Measurements from ENCODE around the gene DMRTC2.

DMRTC2 gene

DNA sequence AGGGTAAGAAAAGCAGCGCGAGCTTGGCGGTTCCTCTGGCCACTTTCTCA lies at the start of gene DMRTC2:
TSS of gene DMRTC2 (plus strand) at position 42 of the 50 bp plus-strand sequence. CDS start 2,387 bp downstream, outside the sequence.
- no peak for DNase-seq (ENCODE audit: low read depth in 3 of 3)

DNA sequence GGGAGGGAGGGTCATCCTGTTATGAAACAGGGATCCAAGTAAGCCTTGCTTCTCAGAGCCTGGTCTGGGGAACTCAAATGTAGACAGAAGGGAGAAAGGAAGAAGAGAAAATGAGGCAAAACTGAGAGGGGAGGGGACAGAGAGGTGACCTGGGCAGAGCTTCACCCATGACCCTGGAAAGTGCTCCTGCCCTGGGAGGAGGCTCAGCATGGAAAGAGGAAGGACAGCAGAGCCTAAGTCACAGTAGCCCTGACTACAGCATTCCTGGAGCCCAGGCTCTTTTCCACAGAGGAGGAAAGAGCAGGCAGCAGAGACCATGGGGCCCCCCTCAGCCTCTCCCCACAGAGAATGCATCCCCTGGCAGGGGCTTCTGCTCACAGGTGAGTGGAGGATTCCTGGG lies 48.5 kb upstream of the DMRTC2 start, which contains the start of gene CEACAM3:
TSS of gene CEACAM3 (plus strand) at position 226 of the 400 bp plus-strand sequence. CDS start at position 317, 91 bp downstream.
- DNase-seq (ENCODE audit: low read depth in 3 of 3) = no peak

DNA sequence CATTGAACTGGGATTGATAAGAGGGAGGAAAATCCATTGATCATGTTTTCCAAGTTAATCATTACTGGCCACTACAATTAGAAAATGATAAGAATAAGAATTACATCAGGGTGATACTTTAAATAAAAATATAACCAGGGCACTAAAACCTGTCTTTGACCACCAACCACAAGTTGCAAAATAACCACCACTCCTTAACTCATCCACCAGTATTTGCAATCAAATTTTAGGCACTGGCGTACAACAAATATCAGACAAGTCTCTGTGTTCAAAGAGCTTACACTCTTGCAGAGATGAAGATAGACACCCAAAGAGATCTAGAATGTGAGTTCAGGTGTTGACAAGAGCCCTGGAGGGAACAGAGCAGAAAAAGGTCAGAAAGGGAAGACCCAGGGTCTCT lies 47.9 kb upstream of the DMRTC2 start:
- no peak for DNase-seq (ENCODE audit: low read depth in 3 of 3)

DNA sequence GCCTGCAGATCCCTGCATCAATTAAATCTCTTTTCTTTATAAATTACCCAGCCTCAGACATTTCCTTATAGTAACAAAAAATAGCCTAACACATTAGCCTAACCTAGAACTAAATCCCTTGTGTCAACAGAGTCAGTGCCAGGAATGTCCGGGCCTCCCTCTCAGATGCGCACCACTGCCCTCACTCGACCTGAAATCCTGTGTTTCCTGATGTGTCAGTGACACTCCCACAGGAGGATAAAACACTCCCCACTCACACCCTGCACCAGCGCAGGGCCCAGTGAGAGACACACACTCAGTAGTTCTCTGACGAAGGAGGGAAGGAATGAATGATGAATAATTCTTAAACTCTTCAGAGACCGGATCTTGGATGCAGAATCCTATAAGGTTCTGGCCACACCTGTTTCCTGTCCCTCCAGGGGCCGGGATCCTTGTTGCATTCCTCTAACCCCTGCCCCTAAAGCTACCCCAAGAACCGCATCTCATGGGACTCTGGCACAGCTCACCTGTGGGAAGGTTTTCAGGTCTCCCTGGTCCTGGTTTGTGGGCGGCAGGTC lies 45.3 kb upstream of the DMRTC2 start:
- no peak for DNase-seq (ENCODE audit: low read depth in 3 of 3)

DNA sequence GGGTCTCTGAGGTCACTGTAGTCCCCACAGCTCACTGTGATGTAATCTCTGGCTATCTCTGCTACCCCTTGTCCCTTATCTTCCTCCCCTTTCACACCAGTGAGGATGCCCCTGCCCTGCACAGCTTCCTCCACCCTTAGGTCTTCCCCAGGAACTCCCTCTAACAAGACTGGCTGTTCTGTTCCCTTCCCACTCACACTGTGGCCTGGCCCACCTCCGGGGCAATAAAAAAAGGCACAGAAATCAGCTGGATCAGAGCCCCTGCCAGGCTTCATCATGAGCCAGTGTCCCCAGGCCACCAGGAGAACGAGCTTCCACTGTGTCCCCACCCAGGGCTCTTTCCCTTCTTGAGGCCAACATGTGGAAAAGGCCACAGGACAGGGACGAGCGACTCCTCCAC lies 43.8 kb upstream of the DMRTC2 start:
- no peak for DNase-seq (ENCODE audit: low read depth in 3 of 3)

DNA sequence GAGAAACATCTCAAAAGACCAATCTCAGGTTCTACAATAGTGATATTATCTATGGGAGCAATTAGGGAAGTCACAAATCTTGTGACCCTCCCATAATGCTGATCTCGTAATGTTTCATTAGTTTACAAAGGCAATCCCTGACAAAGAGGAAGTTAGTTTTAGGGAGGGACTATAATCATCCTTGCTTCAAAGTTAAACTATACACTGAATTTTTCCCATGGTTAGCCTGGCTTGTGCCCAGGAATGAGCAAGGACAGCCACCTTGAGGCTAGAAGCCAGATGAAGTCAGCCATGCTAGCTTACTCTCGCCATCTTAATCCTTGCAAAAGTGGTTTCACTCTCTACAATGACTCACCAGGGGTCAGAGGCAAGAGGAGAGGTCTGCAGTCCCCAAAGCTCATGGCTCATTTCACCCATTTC lies 43.0 kb upstream of the DMRTC2 start:
- DNase-seq (ENCODE audit: low read depth in 3 of 3) = no peak

DNA sequence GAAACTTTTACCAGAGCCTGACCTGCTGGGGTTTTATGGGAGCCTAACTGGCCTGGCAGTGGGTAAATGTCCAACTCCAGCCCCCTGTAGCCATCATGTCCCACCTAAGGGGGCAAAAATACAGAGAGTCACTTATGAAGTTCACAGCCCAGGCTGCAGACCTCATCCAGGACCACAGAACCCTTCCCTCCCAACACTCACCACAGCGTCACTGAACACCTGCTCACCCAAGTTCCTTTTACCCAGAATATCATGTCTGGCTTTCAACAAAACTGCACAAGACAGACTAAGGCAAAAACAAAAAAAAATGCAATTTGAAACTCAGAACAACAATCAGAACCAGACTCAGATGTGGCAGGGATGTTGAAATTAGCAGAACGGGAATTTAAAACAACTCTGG lies 42.1 kb upstream of the DMRTC2 start:
- DNase-seq (ENCODE audit: low read depth in 3 of 3) = no peak

DNA sequence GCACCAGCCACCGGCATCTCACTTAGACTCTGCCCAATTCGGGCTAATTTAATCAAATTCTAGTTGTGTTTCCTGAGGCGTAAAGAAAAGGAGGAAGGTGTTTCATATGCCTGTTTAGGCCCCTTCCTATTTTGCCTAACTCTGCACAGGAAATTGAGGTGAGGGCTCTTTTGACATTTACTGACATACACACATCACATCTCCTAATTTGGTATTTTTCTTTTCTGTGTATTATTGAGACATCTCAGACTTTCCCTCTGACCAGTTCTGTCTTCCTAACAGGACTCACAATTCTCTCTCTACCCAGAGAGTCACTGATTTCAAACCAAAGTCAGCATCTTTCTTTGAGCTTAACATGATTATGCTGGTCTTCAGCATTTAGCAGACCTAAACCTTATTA lies 40.5 kb upstream of the DMRTC2 start:
- DNase-seq (ENCODE audit: low read depth in 3 of 3) = no peak

DNA sequence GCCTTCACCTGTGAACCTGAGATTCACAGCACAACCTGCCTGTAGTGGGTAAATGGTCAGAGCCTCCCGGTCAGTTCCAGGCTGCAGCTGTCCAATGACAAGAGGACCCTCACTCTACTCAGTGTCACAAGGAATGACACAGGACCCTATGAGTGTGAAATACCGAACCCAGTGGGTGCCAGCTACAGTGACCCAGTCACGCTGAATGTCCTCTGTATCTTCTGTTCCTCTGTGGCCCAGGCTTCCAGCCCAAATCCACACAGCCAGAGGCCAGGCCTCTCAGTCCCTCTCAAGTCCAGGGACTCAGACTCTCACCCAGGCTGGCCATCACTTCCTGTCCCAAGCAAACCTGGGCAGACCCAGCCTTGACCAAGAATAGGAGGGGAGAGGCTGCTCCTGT lies 37.7 kb upstream of the DMRTC2 start:
- DNase-seq (ENCODE audit: low read depth in 3 of 3) = no peak

DNA sequence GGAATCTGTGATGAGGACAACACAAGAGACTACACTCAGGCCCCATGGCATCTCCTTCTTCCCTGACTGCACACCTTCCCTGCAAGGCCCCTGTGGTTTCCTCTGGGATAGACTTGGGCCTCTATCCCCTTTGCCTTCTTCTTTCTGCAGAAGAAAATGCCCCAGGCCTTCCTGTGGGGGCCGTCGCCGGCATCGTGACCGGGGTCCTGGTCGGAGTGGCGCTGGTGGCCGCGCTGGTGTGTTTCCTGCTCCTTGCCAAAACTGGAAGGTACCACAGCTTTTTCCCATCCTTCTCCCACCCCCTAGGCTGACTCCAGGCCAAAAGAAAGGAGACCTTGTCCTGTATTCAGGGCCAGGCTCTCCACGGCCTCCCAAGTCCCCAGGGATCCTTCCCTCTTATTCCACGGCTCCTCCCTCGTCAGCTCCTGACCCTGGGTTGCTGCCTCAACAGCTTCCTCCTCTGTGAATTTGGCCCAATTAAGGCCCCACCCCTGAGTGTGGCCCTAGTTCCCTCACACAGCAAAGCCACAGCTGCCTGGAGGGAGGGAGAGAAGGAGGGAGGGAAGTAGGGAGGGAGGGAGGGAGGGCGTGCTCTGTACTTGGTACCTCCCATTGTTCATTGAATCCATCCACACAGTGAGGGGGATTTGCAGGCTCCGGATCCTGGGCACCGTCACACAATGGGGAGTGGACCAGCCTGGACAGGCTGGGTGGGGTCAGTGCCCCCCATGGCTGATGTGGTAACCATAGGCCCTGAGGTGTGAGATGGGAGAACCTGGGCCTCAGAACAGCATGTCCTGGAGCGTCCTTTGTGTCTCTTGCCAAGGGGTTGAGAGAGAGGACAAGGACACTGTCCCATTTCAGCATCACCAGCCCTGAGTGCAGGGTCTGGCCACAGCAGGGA lies 35.9 kb upstream of the DMRTC2 start:
- no peak for DNase-seq (ENCODE audit: low read depth in 3 of 3)

DNA sequence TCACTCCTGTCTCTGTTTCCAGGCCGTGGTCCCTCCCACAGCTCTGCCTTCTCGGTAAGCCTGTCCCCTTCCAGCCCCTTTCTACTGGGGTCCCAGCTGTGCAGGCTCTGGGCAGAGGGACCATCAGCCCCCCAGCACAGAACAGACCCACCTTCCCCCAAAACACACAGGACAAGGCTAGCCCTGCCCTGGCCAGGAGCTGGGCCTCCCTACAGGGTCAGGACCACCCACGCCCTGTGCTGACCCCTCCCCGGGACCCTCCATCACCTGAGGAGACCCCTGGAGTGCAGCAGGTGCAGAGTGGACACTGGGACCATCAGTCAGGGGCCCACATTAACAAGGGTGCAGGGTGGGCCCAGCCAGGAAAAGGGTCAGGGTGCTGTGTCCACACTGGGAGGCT lies 34.5 kb upstream of the DMRTC2 start:
- no peak for DNase-seq (ENCODE audit: low read depth in 3 of 3)

DNA sequence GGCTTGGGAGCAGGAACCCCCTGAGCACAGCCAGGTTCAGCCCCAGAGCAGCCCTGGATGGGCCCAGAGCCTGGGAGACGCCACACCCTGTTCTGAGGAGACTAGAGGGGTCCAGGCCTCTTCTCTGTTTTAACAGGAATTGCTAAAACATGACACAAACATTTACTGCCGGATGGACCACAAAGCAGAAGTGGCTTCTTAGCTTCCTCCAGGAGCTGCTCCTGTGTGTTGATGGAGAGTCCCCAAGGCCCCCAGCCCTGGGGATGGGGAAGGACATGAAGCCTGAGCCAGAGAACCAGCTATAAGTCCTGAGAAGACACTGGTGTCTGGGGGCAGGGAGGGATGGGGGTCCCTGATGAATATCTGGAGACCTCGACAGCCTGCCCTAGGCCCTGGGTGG lies 33.8 kb upstream of the DMRTC2 start:
- DNase-seq (ENCODE audit: low read depth in 3 of 3) = no peak

DNA sequence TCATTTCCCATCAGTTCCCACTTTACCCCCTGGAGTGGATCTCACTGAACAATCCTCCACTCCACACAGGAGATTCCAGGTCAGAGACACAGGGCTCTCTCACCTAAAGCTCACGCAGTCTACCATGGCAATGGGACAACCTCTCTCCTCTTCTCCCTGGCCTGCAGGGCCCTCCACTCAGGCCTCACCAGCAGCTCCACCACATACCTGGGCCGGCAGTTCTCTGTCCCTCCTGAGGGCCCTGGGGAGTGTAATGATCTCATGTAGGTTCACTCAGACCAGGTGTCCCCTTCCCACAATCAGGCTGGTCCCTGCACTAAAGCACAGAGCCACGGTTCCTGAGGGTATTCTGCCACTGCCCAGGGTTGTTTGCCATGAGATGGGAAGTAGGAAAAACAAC lies 32.9 kb upstream of the DMRTC2 start:
- no peak for DNase-seq (ENCODE audit: low read depth in 3 of 3)

DNA sequence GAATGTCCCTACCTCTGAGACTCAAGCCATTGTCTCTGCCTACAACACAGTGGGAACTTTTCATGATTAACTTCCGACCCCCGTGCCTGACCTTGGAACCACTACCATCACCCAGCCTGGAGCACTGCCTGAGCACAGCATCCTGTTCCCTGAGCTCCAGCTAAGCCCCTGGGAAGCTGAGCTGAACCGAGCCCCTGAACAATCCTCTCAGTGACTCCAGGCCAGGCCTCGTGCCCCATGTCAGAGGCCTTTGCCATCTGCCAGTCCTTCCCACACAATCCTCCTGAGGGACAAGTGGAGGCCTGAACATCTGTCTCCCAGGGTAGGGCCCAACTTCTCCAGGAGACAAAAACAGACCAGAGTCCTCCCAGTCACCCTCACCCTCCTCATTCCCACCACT lies 30.9 kb upstream of the DMRTC2 start:
- no peak for DNase-seq (ENCODE audit: low read depth in 3 of 3)

DNA sequence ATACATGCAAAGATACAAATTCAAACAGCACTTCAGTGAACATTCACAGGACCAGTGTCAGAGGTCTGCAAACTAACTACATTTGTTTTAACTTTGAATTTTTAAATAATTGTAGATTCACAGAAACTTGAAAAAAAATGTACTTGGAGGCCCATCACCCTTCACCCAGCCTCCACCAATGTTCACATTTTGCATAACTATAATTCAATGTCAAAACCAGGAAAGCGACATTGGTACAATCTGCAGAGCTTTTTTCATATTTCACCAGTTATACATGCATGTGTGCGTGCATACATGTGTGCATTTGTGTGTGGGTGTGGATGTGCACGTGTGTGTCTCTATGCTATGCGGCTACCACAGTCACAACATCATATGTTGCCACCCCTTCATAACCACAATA lies 29.5 kb upstream of the DMRTC2 start:
- DNase-seq (ENCODE audit: low read depth in 3 of 3) = no peak

DNA sequence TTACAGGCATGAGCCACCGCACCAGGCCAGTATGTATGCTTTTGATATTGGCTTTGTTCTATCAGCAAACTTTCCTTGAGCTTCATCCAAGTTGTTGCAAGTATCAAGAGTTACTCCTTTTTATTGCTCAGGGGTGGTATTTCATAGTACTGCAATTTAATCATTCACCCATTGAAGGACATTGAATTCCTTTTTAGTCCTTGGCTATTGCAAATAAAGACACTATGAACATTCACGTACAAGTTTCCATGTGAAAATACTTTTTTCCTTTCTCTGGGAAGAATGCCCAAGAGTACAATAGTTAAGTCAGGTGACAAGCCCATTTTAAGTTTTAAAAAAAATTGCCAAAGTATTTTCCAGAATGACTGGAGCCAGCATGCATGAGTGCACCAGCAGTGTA lies 28.1 kb upstream of the DMRTC2 start:
- no peak for DNase-seq (ENCODE audit: low read depth in 3 of 3)

DNA sequence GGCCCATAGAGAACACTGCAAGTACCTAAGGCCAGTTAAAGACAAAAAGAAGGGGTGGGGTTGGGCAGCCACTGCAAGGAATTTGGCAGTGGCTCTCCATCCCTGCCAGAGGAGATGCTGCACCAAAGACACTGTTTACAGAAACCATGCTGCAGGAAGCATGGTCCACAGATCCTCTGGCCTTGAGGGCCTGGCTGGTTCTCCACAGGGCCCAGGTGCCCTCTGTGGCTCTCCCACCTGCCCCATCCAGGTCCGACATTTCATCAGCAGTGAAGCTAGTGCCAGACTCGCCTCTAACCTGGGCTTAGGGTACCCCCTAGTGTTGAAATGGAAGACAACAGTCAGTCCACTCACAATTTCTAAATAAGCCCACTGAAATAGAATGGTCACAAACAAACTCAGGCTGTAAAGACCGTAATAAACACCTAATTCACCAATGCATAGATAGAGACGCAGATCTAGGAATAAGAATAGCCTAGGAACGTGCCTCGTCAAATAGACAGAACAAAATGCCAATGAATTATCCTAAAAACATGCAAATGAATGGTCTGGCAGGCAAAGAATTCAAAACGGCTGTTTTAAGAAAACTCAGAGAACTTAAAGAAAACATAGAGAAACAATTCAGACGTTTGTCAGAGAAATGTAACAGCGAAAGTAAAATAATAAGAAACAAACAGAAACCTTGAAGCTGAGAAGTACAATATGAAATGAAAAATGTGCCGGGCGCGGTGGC lies 23.7 kb upstream of the DMRTC2 start:
- DNase-seq (ENCODE audit: low read depth in 3 of 3) = peak in 2 of 3 donors; percentile 18 to 32

DNA sequence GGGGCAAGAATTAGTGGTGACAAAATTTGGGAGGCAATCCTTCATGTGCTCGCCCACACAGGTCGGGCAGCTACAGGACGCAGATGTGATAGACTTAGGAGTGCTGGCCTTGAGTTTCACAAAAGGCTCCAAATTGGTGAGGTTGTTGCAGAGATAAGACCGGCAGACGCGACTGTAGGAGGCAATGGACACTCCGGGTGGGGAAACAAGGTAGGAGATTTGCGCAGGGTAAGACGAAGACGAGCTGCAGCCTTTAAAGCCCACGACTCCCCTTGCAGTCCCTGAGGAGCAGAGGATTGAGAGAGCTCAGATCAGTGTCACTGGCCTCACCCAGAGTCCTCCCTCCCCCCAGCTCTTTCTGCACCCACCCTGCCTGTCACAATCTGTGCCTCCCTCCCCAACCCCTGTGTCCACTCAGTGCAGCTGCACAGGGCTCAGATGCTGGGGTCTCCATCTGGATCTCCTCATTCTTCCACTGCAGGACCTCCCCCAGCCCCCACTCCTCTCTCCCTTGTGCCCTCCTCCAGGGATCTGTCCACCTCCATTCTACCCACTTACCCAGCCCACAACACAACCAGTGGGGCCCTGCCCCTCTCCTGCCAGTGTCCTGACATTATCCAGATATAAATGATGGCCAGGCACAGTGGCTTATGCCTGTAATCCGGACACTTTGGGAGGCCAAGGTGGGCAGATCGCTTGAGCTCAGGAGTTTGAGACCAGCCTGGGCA lies 6.7 kb upstream of the DMRTC2 start:
- no peak for DNase-seq (ENCODE audit: low read depth in 3 of 3)

DNA sequence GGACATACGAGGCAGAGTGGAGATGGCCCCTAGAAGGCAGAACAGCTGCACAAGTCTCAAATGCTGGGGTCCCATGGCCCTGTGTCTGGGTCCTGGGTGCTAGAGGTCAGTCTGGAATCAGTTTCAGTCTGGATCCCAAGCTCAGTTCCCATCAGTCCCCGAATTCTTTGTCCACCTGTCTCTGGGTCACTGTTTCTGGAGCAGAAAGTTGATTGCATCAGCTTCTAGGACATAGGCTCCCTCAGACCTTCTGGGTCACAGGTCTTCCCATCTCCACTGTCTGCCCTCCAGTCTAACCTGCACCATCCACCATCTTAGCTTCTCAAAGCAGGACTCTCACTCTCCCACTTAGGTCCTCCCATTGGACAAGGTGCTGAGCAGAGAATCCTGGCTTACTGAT lies 5.6 kb upstream of the DMRTC2 start:
- DNase-seq (ENCODE audit: low read depth in 3 of 3) = no peak

DNA sequence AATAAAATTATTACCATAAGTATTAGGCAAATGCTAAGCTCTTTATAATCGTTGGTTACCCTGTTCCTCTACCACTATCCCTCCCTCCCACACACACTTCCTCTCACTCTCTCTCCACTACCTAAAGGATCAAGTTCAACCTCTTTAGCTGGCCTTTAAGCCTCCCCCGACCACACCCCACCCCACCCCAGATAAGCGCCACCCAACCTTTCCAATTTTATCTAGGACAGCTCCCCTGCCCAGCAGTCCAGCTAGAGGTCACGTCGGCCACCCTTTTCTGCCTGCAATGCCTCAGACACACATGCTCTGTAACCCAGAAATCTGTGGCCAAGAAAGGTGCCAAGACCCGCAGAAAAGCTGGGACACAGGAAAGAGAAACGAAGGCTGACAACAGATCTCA lies 1.5 kb upstream of the DMRTC2 start:
- DNase-seq (ENCODE audit: low read depth in 3 of 3) = no peak

DNA sequence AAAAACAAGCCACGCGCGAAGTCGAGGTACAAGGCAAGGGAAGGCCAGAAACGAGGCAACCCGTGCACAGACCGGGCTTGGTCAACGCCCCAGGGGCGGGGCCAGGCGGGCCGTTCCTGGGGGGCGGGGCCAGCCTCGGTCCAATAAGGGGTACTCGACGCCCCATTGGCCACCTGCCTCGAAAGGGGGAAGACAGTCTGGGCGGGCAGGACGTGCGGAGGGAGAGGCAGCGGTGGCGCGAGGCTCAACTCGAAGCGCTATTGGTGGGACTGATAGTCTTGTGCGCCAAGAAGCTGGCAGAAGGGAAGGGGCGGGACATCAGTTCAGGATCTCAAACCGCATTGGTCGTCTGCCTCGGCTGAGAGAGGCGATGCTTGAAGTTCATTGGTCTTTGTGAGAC lies 241 bp upstream of the DMRTC2 start, which contains the start of gene LYPD4:
TSS of gene LYPD4 (minus strand) at position 83 of the 400 bp plus-strand sequence. CDS start 5,398 bp downstream, outside the sequence.
- no peak for DNase-seq (ENCODE audit: low read depth in 3 of 3)

DNA sequence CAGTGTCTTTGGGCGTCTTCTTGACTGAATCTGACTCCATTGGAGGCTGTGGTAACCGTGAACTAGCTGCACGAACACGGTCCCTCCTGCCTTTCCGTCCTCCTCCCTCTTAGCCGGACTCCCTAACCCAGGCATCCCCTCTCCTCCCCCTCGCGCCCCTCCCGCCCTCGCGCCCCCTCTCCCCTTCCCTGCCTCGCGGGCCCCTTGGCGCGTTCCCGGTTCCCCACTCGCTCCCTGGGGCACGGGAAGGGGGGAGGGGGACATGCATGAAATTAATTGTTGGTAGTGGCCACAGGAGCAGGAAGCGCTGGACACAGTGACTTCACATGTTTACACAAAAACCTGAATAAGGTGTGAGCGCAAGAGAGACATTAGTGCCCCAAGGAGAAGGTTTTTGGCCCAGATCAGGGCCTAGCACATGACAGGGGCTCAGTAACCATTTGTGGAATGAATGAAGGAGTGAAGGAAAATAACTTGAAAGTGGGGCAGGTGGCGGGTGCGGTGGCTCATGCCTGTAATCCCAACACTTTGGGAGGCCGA lies 279 bp downstream of the DMRTC2 start:
- no peak for DNase-seq (ENCODE audit: low read depth in 3 of 3)

All from stimulated activated CD4-positive, alpha-beta T cell treated with anti-CD3 and anti-CD28 coated beads, TNF-alpha, amount 100 ng/mL, for 48 hours (primary cell).